ENCODE data around the gene ACY1. TPM values are rescaled to one million over a fixed set of nuclear protein-coding genes. Genes with fewer than 3 reads are reported as not detected.
A peak's percentile ranks its signal among the peaks of the same experiment; 100 is the strongest.

The ACY1 gene
- polyA plus RNA-seq, 1 of the 3 experiments (the other 2 are of a cell fraction): 93.0 TPM

DNA sequence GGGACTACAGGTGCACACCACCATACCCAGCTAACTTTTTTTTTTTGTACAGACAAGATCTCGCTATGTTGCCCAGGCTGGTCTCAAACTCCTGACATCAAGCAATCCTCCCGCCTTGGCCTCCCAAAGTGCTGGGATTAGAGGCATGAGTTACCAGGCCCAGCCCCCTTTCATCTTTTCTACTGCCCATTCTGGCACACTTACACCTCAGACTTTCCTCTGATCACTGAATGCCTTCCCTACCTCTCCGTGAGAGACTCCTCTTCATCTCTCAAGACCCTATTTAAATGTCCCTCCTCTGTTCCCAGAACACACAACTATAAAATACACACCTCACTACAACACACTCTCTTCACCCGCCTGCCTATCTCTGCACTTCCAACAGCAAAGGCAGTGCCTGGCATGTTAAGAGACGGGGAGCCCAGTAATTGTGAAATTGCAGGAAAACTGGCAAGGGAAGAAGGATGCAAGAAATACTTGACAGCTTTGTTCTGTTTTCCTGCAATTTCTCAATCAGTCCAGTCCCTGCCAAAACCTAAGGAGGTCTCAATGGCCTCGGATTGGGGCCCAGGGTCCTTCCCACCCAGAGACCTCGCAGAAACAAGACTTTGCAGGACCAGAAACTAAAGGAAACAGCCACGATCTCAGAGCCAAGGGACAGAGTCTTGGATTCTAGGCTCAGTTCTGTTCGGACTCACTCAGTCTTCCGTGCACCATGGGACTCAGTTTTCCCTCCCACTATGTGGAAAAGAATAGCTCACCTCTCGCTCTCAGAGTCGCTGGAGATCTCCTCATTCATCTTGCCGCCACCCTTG lies 42.5 kb upstream of the ACY1 start:
- Histone ChIP-seq H3K27ac (ENCODE audit: low read depth in 2 of 2, low read length in 1 of 2) (no peak overlapping the region), H2AFZ (ENCODE audit: low read depth) (no peak overlapping the region; the same call in 1 of the 2 replicates), H3K9me3 (no peaks in the 10 kb centered on the region), H3K36me3 (replicated peaks in 1 of 2; ENCODE audit: control insufficient read depth in 1 of 2, insufficient read depth in 2 of 2, low read length in 1 of 2) (peaks cover 0 to 32% of the 10 kb centered on the region in 2 experiments), H3K79me2 (ENCODE audit: insufficient read depth) (peaks cover 33% of the 10 kb centered on the region), H3F3A (replicated peaks; ENCODE audit: insufficient read depth) (no peaks in the 10 kb centered on the region), H3K4me3 (ENCODE audit: low read depth in 2 of 2, low read length in 1 of 2) (peak overlapping the region; percentile 85 to 95), H3K9me2 (no peaks in the 10 kb centered on the region), H3K4me2 (peak overlapping the region; percentile 95), H3K4me1 (ENCODE audit: control insufficient read depth in 1 of 2, insufficient read depth in 2 of 2, low read depth in 1 of 2, low read length in 1 of 2) (peaks cover 11 to 18% of the 10 kb centered on the region in 2 experiments; a peak in 3 of 4 replicates), H3K9ac (peak overlapping the region; percentile 85), H4K20me1 (ENCODE audit: insufficient read depth) (0 out of 2 replicates have a peak, but pooled peaks cover 6% of the 10 kb centered on the region), H3K27me3 (ENCODE audit: insufficient read depth) (no peaks in the 10 kb centered on the region)
- ChIA-PET CTCF (interaction anchor here (0.6 to 5.3 kb wide), 20 partner anchors 8 to 279 kb away, joined by 3 to 80 read pairs (median 8); partner anchors contain the start of genes ABHD14A, ABHD14B, ACY1 and GPR62), POLR2A (interaction anchor here (0.7 to 2.3 kb wide), 7 partner anchors 27 to 61 kb away, joined by 3 to 19 read pairs (median 9); partner anchors contain the start of genes ABHD14B, PCBP4 and RPL29)
- no peak for DNase-seq
- WGBS (ENCODE audit: low lambda C conversion rate): 35% methylated on average over 11 of the region's 13 CpGs
- TF ChIP-seq PBX3 (IDR thresholded peaks at IDR 0.05) (no peak), RXRA (IDR thresholded peaks at IDR 0.05; ENCODE audit: borderline replicate concordance, low read depth) (no peak), IRF3 (IDR thresholded peaks at IDR 0.05; ENCODE audit: low read depth, low read length) (no peak), CHD2 (IDR thresholded peaks at IDR 0.05; ENCODE audit: low read length, partially characterized antibody) (no peak)

- POLR2A ChIA-PET: interaction anchor here (0.7 to 2.3 kb wide), 7 partner anchors 27 to 60 kb away, joined by 3 to 19 read pairs (median 9); partner anchors contain the start of genes ABHD14B, PCBP4 and RPL29
- no peaks in the 10 kb centered on the region for H3K9me3 ChIP-seq
Observed at GRCh38 chr3:51941463-51941797, 41.9 kb upstream of the ACY1 start.

More at GRCh38 chr3:51941463-51941797, 41.9 kb upstream of the ACY1 start:
- Histone ChIP-seq H3K36me3 (replicated peaks in 1 of 2; ENCODE audit: control insufficient read depth in 1 of 2, insufficient read depth in 2 of 2, low read length in 1 of 2) (peaks cover 0 to 26% of the 10 kb centered on the region in 2 experiments), H2AFZ (ENCODE audit: low read depth) (no peak overlapping the region; the same call in 1 of the 2 replicates), H3K27me3 (ENCODE audit: insufficient read depth) (no peaks in the 10 kb centered on the region), H3K9ac (peak overlapping the region; percentile 85), H4K20me1 (ENCODE audit: insufficient read depth) (0 out of 2 replicates have a peak, but pooled peaks cover 6% of the 10 kb centered on the region), H3K4me2 (peak overlapping the region; percentile 95), H3K4me3 (ENCODE audit: low read depth in 2 of 2, low read length in 1 of 2) (peak overlapping the region; percentile 85 to 95), H3K79me2 (ENCODE audit: insufficient read depth) (peaks cover 33% of the 10 kb centered on the region), H3F3A (replicated peaks; ENCODE audit: insufficient read depth) (no peaks in the 10 kb centered on the region), H3K27ac (ENCODE audit: low read depth in 2 of 2, low read length in 1 of 2) (peak overlapping the region in 1 of 2 experiments; percentile 29; a peak in 1 of 4 replicates), H3K4me1 (ENCODE audit: control insufficient read depth in 1 of 2, insufficient read depth in 2 of 2, low read depth in 1 of 2, low read length in 1 of 2) (peaks cover 11 to 18% of the 10 kb centered on the region in 2 experiments; a peak in 3 of 4 replicates), H3K9me2 (no peaks in the 10 kb centered on the region)
- 0% methylated on average over 5 of the region's 20 CpGs for WGBS (ENCODE audit: low lambda C conversion rate)
- CTCF ChIA-PET: interaction anchor here (0.6 to 5.3 kb wide), 20 partner anchors 9 to 279 kb away, joined by 3 to 80 read pairs (median 8); partner anchors contain the start of genes ABHD14A, ABHD14B, ACY1 and GPR62
- DNase-seq: no peak
- no peak for TF ChIP-seq JUND (IDR thresholded peaks at IDR 0.05)
- TF ChIP-seq ZBTB33 (IDR thresholded peaks at IDR 0.05; ENCODE audit: borderline replicate concordance, low read depth): no peak
- no peak for TF ChIP-seq IRF3 (IDR thresholded peaks at IDR 0.05; ENCODE audit: low read depth, low read length)
- TF ChIP-seq EP300 (IDR thresholded peaks at IDR 0.05; ENCODE audit: borderline replicate concordance in 1 of 2, low read depth in 1 of 2, low read length in 1 of 2): no peak
- TF ChIP-seq RXRA (IDR thresholded peaks at IDR 0.05; ENCODE audit: borderline replicate concordance, low read depth): no peak
- no peak for TF ChIP-seq YY1 (IDR thresholded peaks at IDR 0.05; ENCODE audit: low read depth)
- TF ChIP-seq FOXJ3 (CRISPR knock-in tag; IDR thresholded peaks at IDR 0.05): no peak
- TF ChIP-seq MXI1 (IDR thresholded peaks at IDR 0.05; ENCODE audit: low read depth, low read length): no peak
- no peak for TF ChIP-seq MEF2A (IDR thresholded peaks at IDR 0.05; ENCODE audit: borderline replicate concordance, low read depth)
- TF ChIP-seq MAX (IDR thresholded peaks at IDR 0.05; ENCODE audit: low read depth): no peak
- no peak for TF ChIP-seq FOXM1 (IDR thresholded peaks at IDR 0.05; ENCODE audit: low read depth)
- TF ChIP-seq RAD21 (IDR thresholded peaks at IDR 0.05; ENCODE audit: low read length): no peak
- no peak for TF ChIP-seq NFIC (IDR thresholded peaks at IDR 0.05; ENCODE audit: borderline replicate concordance)
- TF ChIP-seq, protein P1, sequence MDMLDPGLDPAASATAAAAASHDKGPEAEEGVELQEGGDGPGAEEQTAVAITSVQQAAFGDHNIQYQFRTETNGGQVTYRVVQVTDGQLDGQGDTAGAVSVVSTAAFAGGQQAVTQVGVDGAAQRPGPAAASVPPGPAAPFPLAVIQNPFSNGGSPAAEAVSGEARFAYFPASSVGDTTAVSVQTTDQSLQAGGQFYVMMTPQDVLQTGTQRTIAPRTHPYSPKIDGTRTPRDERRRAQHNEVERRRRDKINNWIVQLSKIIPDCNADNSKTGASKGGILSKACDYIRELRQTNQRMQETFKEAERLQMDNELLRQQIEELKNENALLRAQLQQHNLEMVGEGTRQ (IDR thresholded peaks at IDR 0.05; ENCODE audit: borderline replicate concordance, low read depth, low read length): no peak
